NT2/D1 (cell line): ENCODE data around the gene PIKFYVE.

Experiments
- DNase-seq: peaks from one replicate; pipeline ENCODE4 v3.0.0-alpha.2; 2011; ENCODE audit warnings: low read depth, low spot score
- H3K27me3 ChIP-seq: 2 replicates; pipeline ENCODE4 v1.6.0; 2011; ENCODE audit warnings: mild to moderate bottlenecking; ENCODE audit not compliant: insufficient read length, insufficient read depth
- H3K36me3 ChIP-seq: 2 replicates; pipeline ENCODE4 v1.6.1; 2011; ENCODE audit warnings: mild to moderate bottlenecking, low read length, mixed read lengths; ENCODE audit not compliant: insufficient read depth, insufficient read length
- H3K4me1 ChIP-seq: 2 replicates; pipeline ENCODE4 v1.5.1; 2011; ENCODE audit not compliant: insufficient read depth, insufficient read length
- H3K4me3 ChIP-seq: 2 replicates; pipeline ENCODE4 v1.5.1; 2011; ENCODE audit warnings: low read depth; ENCODE audit not compliant: insufficient read length
- H3K9ac ChIP-seq: 2 replicates; pipeline ENCODE4 v1.6.0; 2011; ENCODE audit warnings: low read depth; ENCODE audit not compliant: insufficient read length
- H3K9me3 ChIP-seq: 2 replicates; pipeline ENCODE4 v1.5.1; 2011; ENCODE audit warnings: mild to moderate bottlenecking, low read length; ENCODE audit not compliant: insufficient read depth
- SUZ12 ChIP-seq: IDR thresholded peaks from 2 replicates; pipeline ENCODE4 v1.6.1; 2011; ENCODE audit not compliant: insufficient read length, insufficient read depth; ENCODE audit errors: extremely low read depth
- YY1 ChIP-seq: IDR thresholded peaks from 2 replicates; pipeline ENCODE4 v1.6.1; 2011; ENCODE audit not compliant: insufficient read length, insufficient read depth
- ZNF274 ChIP-seq: IDR thresholded peaks from 2 replicates; pipeline ENCODE4 v1.6.1; 2011; ENCODE audit warnings: mild to moderate bottlenecking, low read depth, low read length

PIKFYVE gene

GRCh38 chr2:208356846-208357574 lies 91.0 kb downstream of the PIKFYVE start:
- H3K36me3 ChIP-seq, result peaks cover 32% of the 10 kb centered on the region
- DNase-seq, result no peak
- TF ChIP-seq YY1 (no peak), SUZ12 (no peak), ZNF274 (no peak)

GRCh38 chr2:208358758-208359631 lies 92.9 kb downstream of the PIKFYVE start:
- H3K4me3 ChIP-seq, result no peak overlapping the region
- no peak for TF ChIP-seq ZNF274
- no peak for TF ChIP-seq SUZ12
- no peak for TF ChIP-seq YY1
- H3K36me3 ChIP-seq, result peaks cover 16% of the 10 kb centered on the region
- H3K9me3 ChIP-seq, result no peaks in the 10 kb centered on the region; the same call in 1 of the 2 replicates
- no peaks in the 10 kb centered on the region for H3K4me1 ChIP-seq
- H3K27me3 ChIP-seq, result no peaks in the 10 kb centered on the region
- no peak for DNase-seq
- H3K9ac ChIP-seq, result no peak overlapping the region

More at GRCh38 chr2:208356846-208357574, 91.0 kb downstream of the PIKFYVE start:
- H3K27me3 ChIP-seq, result no peaks in the 10 kb centered on the region
- no peaks in the 10 kb centered on the region for H3K9me3 ChIP-seq
- no peaks in the 10 kb centered on the region for H3K4me1 ChIP-seq
- H3K9ac ChIP-seq, result no peak overlapping the region
- H3K4me3 ChIP-seq, result no peak overlapping the region

GRCh38 chr2:208359632-208359986 lies 93.6 kb downstream of the PIKFYVE start:
- Histone ChIP-seq H3K4me3 (no peak overlapping the region), H3K27me3 (no peaks in the 10 kb centered on the region), H3K9me3 (no peaks in the 10 kb centered on the region; the same call in 1 of the 2 replicates), H3K9ac (no peak overlapping the region), H3K36me3 (peaks cover 10% of the 10 kb centered on the region), H3K4me1 (no peaks in the 10 kb centered on the region)
- DNase-seq, result no peak
- no peak for TF ChIP-seq ZNF274
- no peak for TF ChIP-seq YY1
- no peak for TF ChIP-seq SUZ12

- TF ChIP-seq YY1, result no peak
- TF ChIP-seq ZNF274, result no peak
- TF ChIP-seq SUZ12, result no peak
- no peaks in the 10 kb centered on the region for H3K4me1 ChIP-seq
- H3K36me3 ChIP-seq, result peaks cover 1% of the 10 kb centered on the region
- peaks cover 4% of the 10 kb centered on the region; the same call in 1 of the 2 replicates for H3K9me3 ChIP-seq
- DNase-seq, result no peak
- no peak overlapping the region for H3K9ac ChIP-seq
- H3K4me3 ChIP-seq, result no peak overlapping the region
- H3K27me3 ChIP-seq, result no peaks in the 10 kb centered on the region
Measured at GRCh38 chr2:208360259-208361076, 94.4 kb downstream of the PIKFYVE start.

GRCh38 chr2:208361077-208361441 lies 95.0 kb downstream of the PIKFYVE start:
- no peaks in the 10 kb centered on the region for H3K36me3 ChIP-seq
- TF ChIP-seq SUZ12 (no peak), YY1 (no peak), ZNF274 (no peak)
- no peak for DNase-seq
- no peak overlapping the region for H3K4me3 ChIP-seq
- no peaks in the 10 kb centered on the region for H3K27me3 ChIP-seq
- no peak overlapping the region for H3K9ac ChIP-seq
- H3K9me3 ChIP-seq, result peaks cover 4% of the 10 kb centered on the region; the same call in 1 of the 2 replicates
- H3K4me1 ChIP-seq, result no peaks in the 10 kb centered on the region

- Histone ChIP-seq H3K36me3 (no peaks in the 10 kb centered on the region), H3K9ac (no peak overlapping the region), H3K27me3 (no peaks in the 10 kb centered on the region), H3K4me1 (no peaks in the 10 kb centered on the region), H3K9me3 (peaks cover 4% of the 10 kb centered on the region; the same call in 1 of the 2 replicates), H3K4me3 (no peak overlapping the region)
- TF ChIP-seq SUZ12 (no peak), YY1 (no peak), ZNF274 (no peak)
- no peak for DNase-seq
Measured at GRCh38 chr2:208363485-208363884, 97.4 kb downstream of the PIKFYVE start.
